Spleen (tissue), 11 donors: ENCODE results near the gene FUT9. TPM values are rescaled to one million over a fixed set of nuclear protein-coding genes. Genes with fewer than 3 reads are reported as not detected.
A peak's percentile ranks its signal among the peaks of the same experiment; 100 is the strongest.

ENCODE experiments used
- DNase-seq: peaks from one replicate; pipeline ENCODE4 v3.0.0-alpha.2; 2020
- H3K27ac ChIP-seq, 8 donors: fragments of 200-600 bp; sonication (generic) in 7 of 8; 1 replicate in 4 of 8; 2 replicates in 4 of 8; pipeline versions ENCODE4 v1.5.0 to v1.8.0; 2016 to 2021; ENCODE audit warnings: inconsistent platforms in 4 of 8, mild to moderate bottlenecking in 4 of 8, moderate library complexity in 1 of 8
- H3K27me3 ChIP-seq, 7 donors: fragments of 200-600 bp; sonication (generic) in 6 of 7; replicated peaks in 1 of 7; 1 replicate in 4 of 7; 2 replicates in 3 of 7; pipeline versions ENCODE4 v1.5.0 to v1.8.0; 2016 to 2021; ENCODE audit warnings: inconsistent platforms in 3 of 7, mild to moderate bottlenecking in 1 of 7
- H3K36me3 ChIP-seq, 6 donors: fragments of 200-600 bp; sonication (generic) in 5 of 6; 1 replicate in 4 of 6; 2 replicates in 2 of 6; pipeline versions ENCODE4 v1.5.0 to v1.8.0; 2016 to 2021; ENCODE audit warnings: inconsistent platforms in 2 of 6
- H3K4me1 ChIP-seq, 6 donors: fragments of 200-600 bp; sonication (generic) in 5 of 6; 1 replicate in 3 of 6; 2 replicates in 3 of 6; pipeline versions ENCODE4 v1.5.0 to v1.8.0; 2016 to 2021; ENCODE audit warnings: inconsistent platforms in 3 of 6
- H3K4me3 ChIP-seq, 8 donors: fragments of 200-600 bp; sonication (generic) in 7 of 8; 1 replicate in 4 of 8; 2 replicates in 4 of 8; pipeline versions ENCODE4 v1.5.0 to v1.8.0; 2016 to 2021; ENCODE audit warnings: inconsistent platforms in 4 of 8, mild to moderate bottlenecking in 4 of 8, moderate library complexity in 2 of 8
- H3K9me3 ChIP-seq, 8 donors: fragments of 200-600 bp; sonication (generic) in 7 of 8; 1 replicate in 4 of 8; 2 replicates in 4 of 8; pipeline versions ENCODE4 v1.5.0 to v1.8.0; 2016 to 2021; ENCODE audit warnings: inconsistent platforms in 4 of 8
- POLR2A ChIP-seq, 3 donors: fragments of 450-650 bp; IDR thresholded peaks; one replicate each; pipeline ENCODE4 v1.5.1; 2017; ENCODE audit warnings: antibody characterized with exemption in 3 of 3, mild to moderate bottlenecking in 1 of 3
- POLR2AphosphoS5 ChIP-seq, 3 donors: sonication (generic); formaldehyde crosslinking; IDR thresholded peaks; one replicate each; pipeline ENCODE4 v1.5.1; 2017; ENCODE audit warnings: antibody characterized with exemption in 3 of 3
- WGBS, 5 donors: extraction: QIAGEN DNeasy Blood & Tissue Kit in 3 of 5; methylation state at CpG; one replicate each; pipeline versions ENCODE4 v1.1.5 to v1.1.7; 2013 to 2018; 5-methylcytosine and 5-hydroxymethylcytosine counted together
- intact Hi-C: fragments of 100-400 bp; cut with DNase I; formaldehyde crosslinking; loops from one replicate; pipeline ENCODE4 v1.15.0; 2023; ENCODE audit warnings: low total_unique reads
- polyA plus RNA-seq, 3 donors: library from polyadenylated mRNA; stranded (reverse); fragments of 200-250 nt; gene quantifications; one replicate each; pipeline ENCODE4 v1.2.1, GENCODE V29; 2013
- total RNA-seq, 7 donors: library from RNA; depleted of rRNA in 3 of 7; stranded (reverse); fragments of >200 nt in 3 of 7; fragmentation: NEBNext Ultra II Directional in 4 of 7; extraction: Animal tissue kit (Norgen Biotek cat#: 25700) in 4 of 7; gene quantifications; one replicate each; pipeline versions ENCODE4 v1.1.0 to v1.2.1, GENCODE V29; 2016 to 2021
- TF ChIP-seq, protein P1 (sequence below), 11 experiments: fragments of 200-600 bp in 7 of 11; fragments of 450-650 bp in 4 of 11; sonication (generic) in 4 of 11; IDR thresholded peaks in 8 of 11; conservative IDR thresholded peaks in 3 of 11; 1 replicate in 7 of 11; 2 replicates in 4 of 11; pipeline versions ENCODE4 v1.4.0 to v1.8.0; 2016 to 2021; ENCODE audit warnings: antibody characterized with exemption in 11 of 11, inconsistent platforms in 4 of 11, mild to moderate bottlenecking in 1 of 11
- donor health status: healthy with polysubstance abuse.
- donor health status: DM: no; HTN: no; CAD: no; lungs with moderate emphysema.
- donor health status: DM: no; HTN: no; CAD: no.
- donor health status: Bipolar disorder and iron deficiency.
- donor health status: healthy.
- donor health status: DM: no; HTN: no; CAD: no.
- donor health status: DM: yes; HTN: yes; CAD: no.

FUT9 gene
- total and polyA plus RNA-seq, 10 donors: under 0.01 TPM; not detected in 9

GRCh38 chr6:96157018-96157565 is 141.3 kb downstream of the FUT9 start:
- no peaks in the 10 kb centered on the region for H3K4me1 ChIP-seq
- no peaks in the 10 kb centered on the region for H3K27me3 ChIP-seq
- WGBS, 5 donors: 33 to 45% (median 38%) methylated on average over 3 of the region's 3 CpGs
- H3K4me3 ChIP-seq: peak overlapping the region in 1 of 8 donors; percentile 4
- no peaks in the 10 kb centered on the region for H3K36me3 ChIP-seq
- H3K27ac ChIP-seq: no peak overlapping the region
- intact Hi-C loops: no loop called here
- no peak for DNase-seq
- H3K9me3 ChIP-seq: no peaks in the 10 kb centered on the region
- TF ChIP-seq POLR2A (IDR thresholded peaks at IDR 0.05): no peak
- TF ChIP-seq, protein P1, sequence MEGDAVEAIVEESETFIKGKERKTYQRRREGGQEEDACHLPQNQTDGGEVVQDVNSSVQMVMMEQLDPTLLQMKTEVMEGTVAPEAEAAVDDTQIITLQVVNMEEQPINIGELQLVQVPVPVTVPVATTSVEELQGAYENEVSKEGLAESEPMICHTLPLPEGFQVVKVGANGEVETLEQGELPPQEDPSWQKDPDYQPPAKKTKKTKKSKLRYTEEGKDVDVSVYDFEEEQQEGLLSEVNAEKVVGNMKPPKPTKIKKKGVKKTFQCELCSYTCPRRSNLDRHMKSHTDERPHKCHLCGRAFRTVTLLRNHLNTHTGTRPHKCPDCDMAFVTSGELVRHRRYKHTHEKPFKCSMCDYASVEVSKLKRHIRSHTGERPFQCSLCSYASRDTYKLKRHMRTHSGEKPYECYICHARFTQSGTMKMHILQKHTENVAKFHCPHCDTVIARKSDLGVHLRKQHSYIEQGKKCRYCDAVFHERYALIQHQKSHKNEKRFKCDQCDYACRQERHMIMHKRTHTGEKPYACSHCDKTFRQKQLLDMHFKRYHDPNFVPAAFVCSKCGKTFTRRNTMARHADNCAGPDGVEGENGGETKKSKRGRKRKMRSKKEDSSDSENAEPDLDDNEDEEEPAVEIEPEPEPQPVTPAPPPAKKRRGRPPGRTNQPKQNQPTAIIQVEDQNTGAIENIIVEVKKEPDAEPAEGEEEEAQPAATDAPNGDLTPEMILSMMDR (IDR thresholded peaks at IDR 0.05 in 8 of 11, conservative IDR thresholded peaks at IDR 0.05 in 3 of 11): no peak
- no peak for TF ChIP-seq POLR2AphosphoS5 (IDR thresholded peaks at IDR 0.05)

DNA sequence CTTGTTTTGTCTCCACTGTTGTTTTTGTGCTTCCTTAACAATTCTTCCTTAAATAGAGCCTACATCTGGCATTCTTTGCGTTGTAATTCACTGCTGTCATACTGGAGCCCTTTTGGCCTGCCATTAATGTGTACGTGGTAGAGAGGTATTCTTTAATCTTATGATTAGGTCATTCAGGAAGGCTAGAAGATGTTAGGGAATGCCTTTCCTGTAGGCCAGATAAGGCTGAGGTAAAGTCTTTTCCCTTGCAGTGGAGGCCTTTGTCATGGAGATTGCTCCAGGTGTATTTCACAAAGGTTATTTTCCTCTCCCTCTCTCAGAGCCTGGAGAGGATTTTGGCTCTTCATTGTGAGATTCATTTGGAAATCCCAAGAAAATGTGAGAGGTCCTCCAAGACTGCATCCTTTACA is 146.9 kb downstream of the FUT9 start:
- DNase-seq: no peak
- H3K36me3 ChIP-seq: no peaks in the 10 kb centered on the region
- H3K27ac ChIP-seq: no peak overlapping the region
- H3K27me3 ChIP-seq: no peaks in the 10 kb centered on the region
- no peaks in the 10 kb centered on the region for H3K9me3 ChIP-seq
- H3K4me1 ChIP-seq: no peaks in the 10 kb centered on the region
- 18 to 34% (median 25%) methylated on average over 2 of the region's 2 CpGs for WGBS, 5 donors
- intact Hi-C loops: no loop called here
- no peak overlapping the region for H3K4me3 ChIP-seq
- TF ChIP-seq POLR2A (IDR thresholded peaks at IDR 0.05): no peak
- no peak for TF ChIP-seq POLR2AphosphoS5 (IDR thresholded peaks at IDR 0.05)
- TF ChIP-seq, protein P1 (IDR thresholded peaks at IDR 0.05 in 8 of 11, conservative IDR thresholded peaks at IDR 0.05 in 3 of 11): no peak

DNA sequence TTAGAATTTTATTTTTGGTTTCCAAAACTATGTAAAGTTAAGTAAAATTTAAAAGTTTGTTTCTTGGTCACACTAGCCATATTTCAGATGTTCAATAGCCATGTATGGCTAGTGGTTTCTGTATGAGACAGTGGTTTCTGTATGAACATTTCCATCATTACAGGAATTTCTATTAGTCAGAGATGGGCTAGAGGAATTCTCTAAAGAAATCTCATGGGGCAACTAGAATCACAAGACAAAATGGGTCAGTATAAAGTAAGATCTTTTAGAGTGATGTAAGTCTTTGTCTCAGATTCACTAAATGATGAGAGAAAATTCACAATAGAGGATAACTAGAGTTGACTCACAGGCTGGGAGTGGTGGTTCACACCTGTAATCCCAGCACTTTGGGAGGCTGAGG is 149.0 kb downstream of the FUT9 start:
- H3K4me3 ChIP-seq: no peak overlapping the region
- H3K9me3 ChIP-seq: no peaks in the 10 kb centered on the region
- H3K36me3 ChIP-seq: no peaks in the 10 kb centered on the region
- H3K4me1 ChIP-seq: no peaks in the 10 kb centered on the region
- H3K27ac ChIP-seq: no peak overlapping the region
- intact Hi-C loops: no loop called here
- H3K27me3 ChIP-seq: no peaks in the 10 kb centered on the region
- no peak for TF ChIP-seq POLR2A (IDR thresholded peaks at IDR 0.05)
- TF ChIP-seq, protein P1 (IDR thresholded peaks at IDR 0.05 in 8 of 11, conservative IDR thresholded peaks at IDR 0.05 in 3 of 11): no peak
- no peak for TF ChIP-seq POLR2AphosphoS5 (IDR thresholded peaks at IDR 0.05)
- DNase-seq: no peak

GRCh38 chr6:96171112-96171511 is 155.3 kb downstream of the FUT9 start:
- Histone ChIP-seq H3K27me3 (no peaks in the 10 kb centered on the region), H3K4me3 (no peak overlapping the region), H3K9me3 (no peaks in the 10 kb centered on the region), H3K36me3 (no peaks in the 10 kb centered on the region), H3K4me1 (no peaks in the 10 kb centered on the region), H3K27ac (no peak overlapping the region)
- TF ChIP-seq POLR2AphosphoS5 (IDR thresholded peaks at IDR 0.05) (no peak), POLR2A (IDR thresholded peaks at IDR 0.05) (no peak)
- TF ChIP-seq, protein P1 (IDR thresholded peaks at IDR 0.05 in 8 of 11, conservative IDR thresholded peaks at IDR 0.05 in 3 of 11): no peak
- 71 to 87% (median 80%) methylated on average over 2 of the region's 2 CpGs for WGBS, 5 donors
- intact Hi-C loops: no loop called here
- DNase-seq: no peak
